Esophagus squamous epithelium (tissue), 5 donors: ENCODE measurements around the gene TRPC4. TPM values are rescaled to one million over a fixed set of nuclear protein-coding genes. Genes with fewer than 3 reads are reported as not detected.

Source experiments
- DNase-seq: peaks from one replicate; lab custom pipeline; 2025; lab: John Stamatoyannopoulos, UW
- H3K27ac ChIP-seq, 4 donors: fragments of 200-600 bp; sonication (generic); one replicate each; pipeline ENCODE4 v1.5.1; 2016 to 2019; ENCODE audit warnings: mild to moderate bottlenecking in 1 of 4
- H3K27me3 ChIP-seq, 4 donors: fragments of 200-600 bp; sonication (generic); 1 replicate in 3 of 4; 2 replicates in 1 of 4; pipeline versions ENCODE4 v1.5.1 to v1.6.0; 2017 to 2021; ENCODE audit warnings: antibody characterized with exemption in 1 of 4
- H3K36me3 ChIP-seq, 3 donors: fragments of 200-600 bp; sonication (generic); one replicate each; pipeline ENCODE4 v1.5.1; 2016 to 2019
- H3K4me1 ChIP-seq, 3 donors: fragments of 200-600 bp; sonication (generic); one replicate each; pipeline ENCODE4 v1.5.1; 2017 to 2019
- H3K4me3 ChIP-seq, 4 donors: fragments of 200-600 bp; sonication (generic); 1 replicate in 3 of 4; 2 replicates in 1 of 4; pipeline ENCODE4 v1.5.1; 2016 to 2019; ENCODE audit warnings: mild to moderate bottlenecking in 2 of 4, moderate library complexity in 1 of 4
- H3K9me3 ChIP-seq, 3 donors: fragments of 200-600 bp; sonication (generic); one replicate each; pipeline ENCODE4 v1.5.1; 2016 to 2019
- POLR2A ChIP-seq, 4 donors: fragments of 450-650 bp; IDR thresholded peaks; one replicate each; pipeline ENCODE4 v1.6.1; 2017; ENCODE audit warnings: antibody characterized with exemption in 4 of 4, mild to moderate bottlenecking in 4 of 4, moderate library complexity in 3 of 4
- WGBS, 2 donors: methylation state at CpG; one replicate each; pipeline ENCODE4 v1.1.5; 2018; 5-methylcytosine and 5-hydroxymethylcytosine counted together
- intact Hi-C: fragments of 100-400 bp; cut with DNase I; formaldehyde crosslinking; loops from one replicate; pipeline ENCODE4 v1.15.0; 2022
- total RNA-seq, 4 donors: library from RNA; depleted of rRNA; stranded (reverse); fragments of >200 nt; gene quantifications; one replicate each; pipeline ENCODE4 v1.1.0, GENCODE V29; 2016
- TF ChIP-seq, protein P1 (sequence below), 6 experiments: fragments of 450-650 bp in 4 of 6; fragments of 200-600 bp in 2 of 6; sonication (generic) in 2 of 6; IDR thresholded peaks; one replicate each; pipeline ENCODE4 v1.5.1; 2016 to 2019; ENCODE audit warnings: antibody characterized with exemption in 6 of 6, mild to moderate bottlenecking in 4 of 6, moderate library complexity in 4 of 6
- donor health status: DM: yes; HTN: yes; CAD: no.

The TRPC4 gene
- total RNA-seq, 4 donors from 2014 or later = 0.09 to 0.19 (median 0.13) TPM; not detected in 1

DNA sequence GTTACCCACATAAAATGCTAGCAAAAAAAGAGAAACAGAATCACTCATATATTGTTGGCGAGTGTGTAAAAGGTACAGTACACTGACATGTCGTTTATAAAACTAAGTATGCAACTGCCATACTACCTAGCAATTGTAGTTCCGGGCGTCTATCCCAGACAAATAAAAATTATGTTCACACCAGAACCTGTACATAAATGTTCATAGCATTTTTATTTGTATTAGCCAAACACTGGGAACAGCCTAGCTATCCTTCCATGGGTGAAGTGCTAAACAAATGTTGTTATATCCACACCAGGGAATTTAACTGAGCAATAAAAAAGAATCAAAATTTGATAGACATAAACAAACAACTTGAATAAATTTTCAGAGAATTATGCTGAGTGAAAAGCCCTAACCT, 242.1 kb downstream of the TRPC4 start:
- Histone ChIP-seq H3K27me3 (no peaks in the 10 kb centered on the region), H3K36me3 (no peaks in the 10 kb centered on the region), H3K4me3 (no peak overlapping the region), H3K4me1 (no peaks in the 10 kb centered on the region), H3K27ac (no peak overlapping the region), H3K9me3 (no peaks in the 10 kb centered on the region)
- intact Hi-C loops = no loop called here
- DNase-seq = no peak
- TF ChIP-seq, protein P1, sequence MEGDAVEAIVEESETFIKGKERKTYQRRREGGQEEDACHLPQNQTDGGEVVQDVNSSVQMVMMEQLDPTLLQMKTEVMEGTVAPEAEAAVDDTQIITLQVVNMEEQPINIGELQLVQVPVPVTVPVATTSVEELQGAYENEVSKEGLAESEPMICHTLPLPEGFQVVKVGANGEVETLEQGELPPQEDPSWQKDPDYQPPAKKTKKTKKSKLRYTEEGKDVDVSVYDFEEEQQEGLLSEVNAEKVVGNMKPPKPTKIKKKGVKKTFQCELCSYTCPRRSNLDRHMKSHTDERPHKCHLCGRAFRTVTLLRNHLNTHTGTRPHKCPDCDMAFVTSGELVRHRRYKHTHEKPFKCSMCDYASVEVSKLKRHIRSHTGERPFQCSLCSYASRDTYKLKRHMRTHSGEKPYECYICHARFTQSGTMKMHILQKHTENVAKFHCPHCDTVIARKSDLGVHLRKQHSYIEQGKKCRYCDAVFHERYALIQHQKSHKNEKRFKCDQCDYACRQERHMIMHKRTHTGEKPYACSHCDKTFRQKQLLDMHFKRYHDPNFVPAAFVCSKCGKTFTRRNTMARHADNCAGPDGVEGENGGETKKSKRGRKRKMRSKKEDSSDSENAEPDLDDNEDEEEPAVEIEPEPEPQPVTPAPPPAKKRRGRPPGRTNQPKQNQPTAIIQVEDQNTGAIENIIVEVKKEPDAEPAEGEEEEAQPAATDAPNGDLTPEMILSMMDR (IDR thresholded peaks at IDR 0.05) = no peak
- no peak for TF ChIP-seq POLR2A (IDR thresholded peaks at IDR 0.05)
- 48 to 63% methylated on average over 4 of the region's 4 CpGs for WGBS, 2 donors

- TF ChIP-seq, protein P1 (IDR thresholded peaks at IDR 0.05) = no peak
- no peak for TF ChIP-seq POLR2A (IDR thresholded peaks at IDR 0.05)
- H3K36me3 ChIP-seq = no peaks in the 10 kb centered on the region
- no peaks in the 10 kb centered on the region for H3K9me3 ChIP-seq
- intact Hi-C loops = no loop called here
- no peak overlapping the region for H3K27ac ChIP-seq
- no peak for DNase-seq
- H3K27me3 ChIP-seq = no peaks in the 10 kb centered on the region
- no peaks in the 10 kb centered on the region for H3K4me1 ChIP-seq
- 68 to 75% methylated on average over 3 of the region's 3 CpGs for WGBS, 2 donors
- no peak overlapping the region for H3K4me3 ChIP-seq
Observed at GRCh38 chr13:37621811-37622361, 247.7 kb downstream of the TRPC4 start.

GRCh38 chr13:37618554-37618953, 251.0 kb downstream of the TRPC4 start:
- no peaks in the 10 kb centered on the region for H3K36me3 ChIP-seq
- WGBS, 2 donors = 49 to 50% methylated on average over 2 of the region's 2 CpGs
- TF ChIP-seq, protein P1 (IDR thresholded peaks at IDR 0.05) = no peak
- TF ChIP-seq POLR2A (IDR thresholded peaks at IDR 0.05) = no peak

GRCh38 chr13:37617173-37617572, 252.4 kb downstream of the TRPC4 start:
- H3K27me3 ChIP-seq = no peaks in the 10 kb centered on the region
- DNase-seq = no peak
- H3K36me3 ChIP-seq = no peaks in the 10 kb centered on the region
- no peak for TF ChIP-seq POLR2A (IDR thresholded peaks at IDR 0.05)
- TF ChIP-seq, protein P1 (IDR thresholded peaks at IDR 0.05) = no peak
- H3K27ac ChIP-seq = no peak overlapping the region
- intact Hi-C loops = no loop called here
- WGBS, 2 donors = 82% methylated on average over 1 of the region's 1 CpG
- H3K9me3 ChIP-seq = no peaks in the 10 kb centered on the region
- no peak overlapping the region for H3K4me3 ChIP-seq
- no peaks in the 10 kb centered on the region for H3K4me1 ChIP-seq

More at GRCh38 chr13:37618554-37618953, 251.0 kb downstream of the TRPC4 start:
- intact Hi-C loops = no loop called here
- no peak for DNase-seq
- Histone ChIP-seq H3K27me3 (no peaks in the 10 kb centered on the region), H3K4me1 (no peaks in the 10 kb centered on the region), H3K9me3 (no peaks in the 10 kb centered on the region), H3K4me3 (no peak overlapping the region), H3K27ac (no peak overlapping the region)

DNA sequence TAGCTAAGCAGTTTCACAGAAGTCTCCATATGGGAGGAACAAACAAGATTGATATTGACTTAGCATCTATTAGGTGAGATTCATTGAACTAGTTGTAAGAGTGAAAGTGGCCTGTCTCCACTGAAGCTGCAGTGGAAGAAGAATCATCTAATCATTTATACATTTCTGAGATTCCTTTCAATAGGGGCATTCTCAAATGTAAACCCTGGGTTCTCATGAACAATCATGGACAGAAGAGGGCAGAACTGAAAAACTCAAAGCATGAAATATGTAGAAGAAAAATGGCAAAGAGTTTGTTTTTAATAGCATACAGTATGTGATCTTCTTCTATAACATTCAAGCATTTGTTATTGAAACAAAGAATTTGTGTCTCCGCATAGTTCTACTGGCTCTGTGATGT, 253.4 kb downstream of the TRPC4 start:
- no peaks in the 10 kb centered on the region for H3K27me3 ChIP-seq
- H3K4me3 ChIP-seq = no peak overlapping the region
- DNase-seq = no peak
- no peak overlapping the region for H3K27ac ChIP-seq
- intact Hi-C loops = no loop called here
- 94 to 100% methylated on average over 1 of the region's 1 CpG for WGBS, 2 donors
- no peak for TF ChIP-seq POLR2A (IDR thresholded peaks at IDR 0.05)
- TF ChIP-seq, protein P1 (IDR thresholded peaks at IDR 0.05) = no peak
- no peaks in the 10 kb centered on the region for H3K36me3 ChIP-seq
- H3K9me3 ChIP-seq = no peaks in the 10 kb centered on the region
- no peaks in the 10 kb centered on the region for H3K4me1 ChIP-seq
